Naive thymus-derived CD4-positive, alpha-beta T cell (primary cell): Measurements from ENCODE around the gene DENND1A. TPM values are rescaled to one million over a fixed set of nuclear protein-coding genes. Genes with fewer than 3 reads are reported as not detected.

ENCODE experiments used
- ATAC-seq: fragments of 150-1000 bp; cut with Tn5 transposase; 2 replicates; pipeline ENCODE4 v1.10.0; 2021; ENCODE audit warnings: mild to moderate bottlenecking, moderate library complexity
- CTCF ChIA-PET: fragments of 350-600 bp; sonication (Branson Sonifier 250); formaldehyde crosslinking; loops from one replicate; lab custom pipeline; 2021; ENCODE audit warnings: antibody characterized with exemption; lab: Charles Lee
- POLR2A ChIA-PET: fragments of 350-600 bp; sonication (Branson Sonifier 250); formaldehyde crosslinking; loops from one replicate; lab custom pipeline; 2021; ENCODE audit warnings: antibody characterized with exemption, inconsistent platforms; lab: Charles Lee
- DNase-seq, 9 donors: peaks; one replicate each; pipeline versions ENCODE4 v3.0.0 to v3.0.0-alpha.2; 2020 to 2022; ENCODE audit warnings: mixed read lengths in 1 of 9
- H3K27ac ChIP-seq: one replicate; pipeline ENCODE4 v1.7.0; 2013; ENCODE audit warnings: mild to moderate bottlenecking, low read depth, low read length, moderate library complexity
- H3K27me3 ChIP-seq, 2 donors: one replicate each; pipeline ENCODE4 v1.7.0; 2013; ENCODE audit warnings: low read length in 2 of 2, mild to moderate bottlenecking in 2 of 2, moderate library complexity in 2 of 2; ENCODE audit not compliant: control insufficient read depth in 2 of 2, insufficient read depth in 2 of 2
- H3K36me3 ChIP-seq, 3 experiments: 1 replicate in 2 of 3; 2 replicates in 1 of 3; pipeline ENCODE4 v1.7.0; 2013; ENCODE audit warnings: low read length in 3 of 3, mild to moderate bottlenecking in 3 of 3, moderate library complexity in 1 of 3; ENCODE audit not compliant: insufficient read depth in 3 of 3, control insufficient read depth in 2 of 3
- H3K4me1 ChIP-seq, 2 donors: one replicate each; pipeline ENCODE4 v1.7.0; 2013; ENCODE audit warnings: low read length in 2 of 2, mild to moderate bottlenecking in 2 of 2, moderate library complexity in 1 of 2; ENCODE audit not compliant: control insufficient read depth in 2 of 2, insufficient read depth in 2 of 2
- H3K4me3 ChIP-seq: 2 replicates; pipeline ENCODE4 v1.7.0; 2013; ENCODE audit warnings: mild to moderate bottlenecking, low read length
- H3K9me3 ChIP-seq, 3 experiments: 1 replicate in 2 of 3; 2 replicates in 1 of 3; pipeline ENCODE4 v1.7.0; 2013; ENCODE audit warnings: low read length in 3 of 3; ENCODE audit not compliant: control insufficient read depth in 2 of 3
- H3K27ac Mint-ChIP-seq, 9 donors: one replicate each; pipeline ENCODE4 v1.8.0; 2020 to 2022; ENCODE audit warnings: mixed read lengths in 9 of 9, mild to moderate bottlenecking in 8 of 9, moderate library complexity in 5 of 9, inconsistent platforms in 2 of 9
- H3K27me3 Mint-ChIP-seq, 5 donors: one replicate each; pipeline ENCODE4 v1.8.0; 2021 to 2022; ENCODE audit warnings: mixed read lengths in 5 of 5, mild to moderate bottlenecking in 1 of 5
- H3K36me3 Mint-ChIP-seq, 5 donors: one replicate each; pipeline ENCODE4 v1.8.0; 2020 to 2022; ENCODE audit warnings: mixed read lengths in 5 of 5, mild to moderate bottlenecking in 3 of 5, inconsistent platforms in 1 of 5
- H3K4me1 Mint-ChIP-seq, 7 donors: one replicate each; pipeline ENCODE4 v1.8.0; 2020 to 2022; ENCODE audit warnings: mixed read lengths in 7 of 7, mild to moderate bottlenecking in 3 of 7, inconsistent platforms in 1 of 7
- H3K4me3 Mint-ChIP-seq, 10 donors: one replicate each; pipeline ENCODE4 v1.8.0; 2020 to 2022; ENCODE audit warnings: mild to moderate bottlenecking in 10 of 10, mixed read lengths in 10 of 10, moderate library complexity in 6 of 10, inconsistent platforms in 2 of 10
- H3K9me3 Mint-ChIP-seq, 11 donors: one replicate each; pipeline ENCODE4 v1.8.0; 2020 to 2022; ENCODE audit warnings: mixed read lengths in 11 of 11, mild to moderate bottlenecking in 4 of 11, inconsistent platforms in 1 of 11, moderate library complexity in 1 of 11
- intact Hi-C, 2 donors: fragments of 100-400 bp; cut with micrococcal nuclease; formaldehyde crosslinking; loops; one replicate each; pipeline ENCODE4 v1.15.1; 2023
- polyA plus RNA-seq, 2 donors: library from polyadenylated mRNA; unstranded; fragments of 300-500 nt; fragmentation: Illumina TruSeq; gene quantifications; one replicate each; pipeline ENCODE4 v1.2.3, GENCODE V29; 2021
- total RNA-seq, 6 experiments: library from RNA in 5 of 6; stranded (reverse) in 5 of 6; gene quantifications; 1 replicate in 5 of 6; 2 replicates in 1 of 6; pipeline ENCODE4 v1.2.3 and lab custom pipeline; 2021 to 2026

Gene DENND1A
- total and polyA plus RNA-seq, 7 experiments from 2014 or later: 4.6 to 41.1 (median 16.5) TPM

DNA sequence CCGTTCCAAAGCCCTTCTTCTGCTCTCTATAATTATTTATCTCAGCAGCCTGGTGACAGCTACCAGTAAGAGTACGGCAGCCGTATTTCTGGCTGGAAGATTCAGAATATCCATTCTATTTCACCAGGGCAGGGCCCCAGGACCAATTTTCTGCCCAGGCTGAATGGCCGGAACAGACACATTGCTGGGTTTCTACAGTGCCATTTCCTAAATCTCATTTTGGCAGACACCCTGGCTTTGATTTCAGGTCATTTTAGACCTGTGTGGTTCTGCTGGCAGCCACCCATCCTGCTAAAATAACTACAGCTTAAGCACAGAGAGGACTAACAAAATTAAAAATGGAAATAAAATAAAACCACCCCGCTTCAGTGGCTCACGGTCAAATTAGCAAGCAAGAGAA, 478.9 kb downstream of the DENND1A start:
- ChIA-PET POLR2A (no interaction called here), CTCF (no interaction called here)
- H3K27ac Mint-ChIP-seq: no peak overlapping the region
- H3K4me3 Mint-ChIP-seq: no peak overlapping the region
- H3K9me3 Mint-ChIP-seq: no peaks in the 10 kb centered on the region
- DNase-seq (no peak), ATAC-seq (no peak)
- H3K27me3 ChIP-seq: no peaks in the 10 kb centered on the region
- peaks cover 0 to 19% (median 0%) of the 10 kb centered on the region in 3 experiments for H3K36me3 ChIP-seq
- intact Hi-C loops: no loop called here
- no peaks in the 10 kb centered on the region for H3K9me3 ChIP-seq
- H3K4me1 ChIP-seq: no peaks in the 10 kb centered on the region
- peaks cover 0 to 2% (median 0%) of the 10 kb centered on the region in 7 donors for H3K4me1 Mint-ChIP-seq
- H3K4me3 ChIP-seq: no peak overlapping the region
- H3K27me3 Mint-ChIP-seq: no peaks in the 10 kb centered on the region
- no peak overlapping the region for H3K27ac ChIP-seq
- peaks cover 2 to 67% (median 28%) of the 10 kb centered on the region in 5 donors for H3K36me3 Mint-ChIP-seq

DNA sequence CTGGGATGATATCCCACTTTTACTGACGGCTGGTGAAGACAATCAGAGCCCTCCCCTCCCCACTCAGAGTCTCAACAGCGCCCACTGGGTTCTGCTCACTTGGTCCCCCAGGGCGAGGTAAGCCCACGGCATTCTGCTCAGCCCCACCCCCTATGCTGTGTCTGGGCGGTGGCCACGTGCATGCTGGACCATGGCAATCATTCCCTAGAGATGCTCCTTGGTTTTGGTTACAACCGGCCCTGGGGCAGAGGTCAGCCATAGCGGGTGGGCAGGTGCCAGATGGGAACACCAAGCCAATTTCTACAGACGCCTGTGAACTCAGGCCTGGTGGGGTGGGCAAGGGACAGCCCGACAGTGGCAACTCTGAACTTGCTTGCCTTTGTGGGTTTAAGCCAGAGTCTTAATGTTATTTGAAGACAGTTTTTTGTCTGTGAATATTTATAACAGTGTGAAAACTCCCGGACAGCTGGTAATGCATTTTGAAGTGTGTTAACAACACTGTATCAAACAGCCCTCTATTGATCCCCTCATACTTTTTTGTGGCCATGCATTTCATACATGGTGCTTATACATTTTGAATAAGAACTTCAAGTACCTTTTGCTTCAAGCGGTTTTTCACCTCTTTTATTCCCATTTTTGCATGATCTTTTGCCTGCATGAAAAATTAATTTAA, 479.7 kb downstream of the DENND1A start:
- peaks cover 2 to 66% (median 32%) of the 10 kb centered on the region in 5 donors for H3K36me3 Mint-ChIP-seq
- H3K4me3 ChIP-seq: no peak overlapping the region
- intact Hi-C loops: no loop called here
- H3K27me3 ChIP-seq: no peaks in the 10 kb centered on the region
- H3K9me3 ChIP-seq: no peaks in the 10 kb centered on the region
- no peaks in the 10 kb centered on the region for H3K4me1 ChIP-seq
- H3K27me3 Mint-ChIP-seq: no peaks in the 10 kb centered on the region
- H3K4me3 Mint-ChIP-seq: no peak overlapping the region
- no peak overlapping the region for H3K27ac ChIP-seq
- CTCF ChIA-PET: no interaction called here
- DNase-seq (peak in 1 of 9 donors; percentile 7), ATAC-seq (no peak)
- no peaks in the 10 kb centered on the region for H3K9me3 Mint-ChIP-seq
- POLR2A ChIA-PET: no interaction called here
- no peak overlapping the region for H3K27ac Mint-ChIP-seq
- H3K36me3 ChIP-seq: peaks cover 0 to 19% (median 0%) of the 10 kb centered on the region in 3 experiments
- H3K4me1 Mint-ChIP-seq: peaks cover 0 to 2% (median 0%) of the 10 kb centered on the region in 7 donors

DNA sequence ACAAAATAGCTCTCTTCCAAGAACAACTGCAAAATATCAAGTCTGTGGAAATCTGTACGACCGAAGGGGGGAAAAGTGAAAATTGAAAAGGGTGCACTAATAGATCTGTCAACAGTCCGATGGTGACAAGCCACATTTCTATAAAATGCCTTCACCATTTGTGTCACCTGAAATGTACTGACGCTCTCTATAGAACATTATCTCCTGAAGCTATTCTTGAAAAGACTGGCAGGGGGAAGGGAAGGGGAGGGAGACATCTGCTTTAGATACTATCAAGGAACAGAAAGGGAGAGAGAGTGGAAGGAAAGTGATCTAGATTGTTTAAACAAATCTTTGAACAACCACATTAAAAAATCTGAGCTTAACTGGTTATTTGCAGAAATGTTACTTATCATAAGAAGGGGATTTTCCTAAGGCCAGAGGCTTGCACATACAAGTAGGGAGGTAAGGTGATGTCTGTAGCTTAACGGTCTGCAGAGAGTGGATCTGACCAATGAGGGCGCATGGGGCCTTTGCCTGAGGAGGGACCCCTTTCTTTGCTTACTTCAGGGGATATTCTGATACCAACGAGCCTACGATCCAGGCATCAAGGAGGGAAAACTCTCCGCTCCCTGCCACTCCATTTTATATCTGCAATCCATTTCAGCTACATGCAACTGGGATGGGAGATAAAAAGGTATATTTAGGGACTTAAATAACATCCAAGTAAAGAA, 481.8 kb downstream of the DENND1A start:
- DNase-seq: no peak
- Mint-ChIP-seq H3K4me3 (no peak overlapping the region), H3K4me1 (no peaks in the 10 kb centered on the region), H3K36me3 (peaks cover 2 to 57% (median 29%) of the 10 kb centered on the region in 5 donors), H3K27me3 (no peaks in the 10 kb centered on the region), H3K9me3 (no peaks in the 10 kb centered on the region), H3K27ac (no peak overlapping the region)
- Histone ChIP-seq H3K9me3 (no peaks in the 10 kb centered on the region), H3K27ac (no peak overlapping the region), H3K4me1 (no peaks in the 10 kb centered on the region), H3K36me3 (peaks cover 0 to 18% (median 0%) of the 10 kb centered on the region in 3 experiments), H3K4me3 (no peak overlapping the region), H3K27me3 (no peaks in the 10 kb centered on the region)
- ChIA-PET POLR2A (no interaction called here), CTCF (no interaction called here)
- intact Hi-C loops: no loop called here
- no peak for ATAC-seq

DNA sequence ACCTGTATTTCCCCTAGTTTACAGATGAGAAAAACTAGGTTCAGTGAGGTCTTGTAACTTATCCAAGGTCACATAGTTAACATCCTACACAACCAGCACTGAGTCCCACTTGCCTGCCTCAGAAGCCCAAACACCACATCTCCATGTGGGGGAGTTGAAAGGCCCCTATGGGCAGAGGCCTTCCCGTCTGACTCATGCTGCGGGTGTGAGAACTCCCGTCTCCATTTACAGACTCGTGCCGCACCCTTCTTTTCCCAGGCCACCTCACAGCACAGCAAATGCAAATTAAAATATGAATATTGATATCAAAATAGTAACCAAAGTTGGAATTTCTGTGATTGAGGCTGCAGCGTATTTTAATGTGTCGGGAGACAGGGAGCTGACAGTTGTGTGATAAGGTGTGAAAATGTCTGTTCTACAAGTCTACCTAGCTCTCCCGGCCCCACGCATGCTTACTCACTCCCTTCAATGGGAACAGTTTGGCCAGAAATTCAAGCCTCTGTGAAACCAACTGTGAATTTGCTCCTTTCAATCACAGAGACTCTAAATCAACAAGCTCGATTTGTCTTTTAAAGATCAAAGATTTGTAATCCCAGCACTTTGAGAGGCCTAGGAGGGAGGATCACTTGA, 483.8 kb downstream of the DENND1A start:
- peaks cover 0 to 6% (median 0%) of the 10 kb centered on the region in 3 experiments for H3K36me3 ChIP-seq
- Mint-ChIP-seq H3K4me3 (no peak overlapping the region), H3K9me3 (no peaks in the 10 kb centered on the region), H3K36me3 (peaks cover 0 to 56% (median 28%) of the 10 kb centered on the region in 5 donors), H3K4me1 (no peaks in the 10 kb centered on the region), H3K27me3 (no peaks in the 10 kb centered on the region), H3K27ac (no peak overlapping the region)
- intact Hi-C loops: no loop called here
- H3K4me1 ChIP-seq: no peaks in the 10 kb centered on the region
- H3K27ac ChIP-seq: no peak overlapping the region
- no peak overlapping the region for H3K4me3 ChIP-seq
- ChIA-PET CTCF (no interaction called here), POLR2A (no interaction called here)
- ATAC-seq: no peak
- H3K9me3 ChIP-seq: no peaks in the 10 kb centered on the region
- DNase-seq: peak in 1 of 9 donors; percentile 12
- H3K27me3 ChIP-seq: no peaks in the 10 kb centered on the region

- no peaks in the 10 kb centered on the region for H3K27me3 ChIP-seq
- Mint-ChIP-seq H3K9me3 (no peaks in the 10 kb centered on the region), H3K4me3 (no peak overlapping the region), H3K27me3 (no peaks in the 10 kb centered on the region), H3K36me3 (peaks cover 0 to 56% (median 27%) of the 10 kb centered on the region in 5 donors), H3K27ac (no peak overlapping the region), H3K4me1 (no peaks in the 10 kb centered on the region)
- H3K4me1 ChIP-seq: no peaks in the 10 kb centered on the region
- no peak overlapping the region for H3K27ac ChIP-seq
- intact Hi-C loops: no loop called here
- H3K36me3 ChIP-seq: no peaks in the 10 kb centered on the region
- ChIA-PET CTCF (no interaction called here), POLR2A (no interaction called here)
- no peak overlapping the region for H3K4me3 ChIP-seq
- peak in 1 of 9 donors; percentile 9 for DNase-seq
- no peaks in the 10 kb centered on the region for H3K9me3 ChIP-seq
- no peak for ATAC-seq
Observed at GRCh38 chr9:123445116-123445515, 484.8 kb downstream of the DENND1A start.

DNA sequence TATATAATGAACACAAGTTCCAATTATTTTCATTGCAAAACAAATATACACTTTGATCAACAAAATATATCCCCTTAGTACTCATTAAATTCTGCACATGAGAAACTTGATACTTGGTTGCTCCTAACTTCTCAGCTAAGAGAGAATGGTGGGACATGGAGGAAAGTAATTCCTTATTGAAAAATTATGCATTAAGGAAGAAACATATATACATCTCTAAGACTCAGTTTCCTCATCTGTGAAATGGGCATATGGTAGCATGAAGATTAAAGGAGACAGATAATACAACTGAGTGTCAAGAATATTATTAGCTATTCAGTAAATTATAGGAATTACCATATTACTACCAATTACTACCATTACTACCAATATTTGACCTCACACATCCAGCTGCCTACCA, 488.2 kb downstream of the DENND1A start:
- H3K27ac ChIP-seq: no peak overlapping the region
- no peak overlapping the region for H3K27ac Mint-ChIP-seq
- CTCF ChIA-PET: no interaction called here
- no peak for DNase-seq
- H3K4me3 Mint-ChIP-seq: no peak overlapping the region
- peaks cover 0 to 13% (median 0%) of the 10 kb centered on the region in 3 experiments for H3K36me3 ChIP-seq
- no peak for ATAC-seq
- no peaks in the 10 kb centered on the region for H3K9me3 Mint-ChIP-seq
- no peak overlapping the region for H3K4me3 ChIP-seq
- intact Hi-C loops: no loop called here
- H3K27me3 Mint-ChIP-seq: no peaks in the 10 kb centered on the region
- POLR2A ChIA-PET: no interaction called here
- peaks cover 0 to 66% (median 25%) of the 10 kb centered on the region in 5 donors for H3K36me3 Mint-ChIP-seq
- no peaks in the 10 kb centered on the region for H3K9me3 ChIP-seq
- no peaks in the 10 kb centered on the region for H3K27me3 ChIP-seq
- no peaks in the 10 kb centered on the region for H3K4me1 ChIP-seq
- no peaks in the 10 kb centered on the region for H3K4me1 Mint-ChIP-seq
